Body of pancreas (tissue), 4 donors: ENCODE measurements around the gene STOML2.

ENCODE experiments used
- CTCF ChIP-seq, 7 experiments: fragments of 450-650 bp in 4 of 7; fragments of 200-600 bp in 3 of 7; sonication (generic) in 3 of 7; IDR thresholded peaks; one replicate each; pipeline ENCODE4 v1.5.1; 2016 to 2019; ENCODE audit warnings: antibody characterized with exemption in 7 of 7
- POLR2A ChIP-seq, 3 donors: fragments of 450-650 bp; IDR thresholded peaks; one replicate each; pipeline ENCODE4 v1.6.1; 2016; ENCODE audit warnings: antibody characterized with exemption in 3 of 3, mild to moderate bottlenecking in 2 of 3

- TF ChIP-seq CTCF (IDR thresholded peaks at IDR 0.05): no peak
- TF ChIP-seq POLR2A (IDR thresholded peaks at IDR 0.05): no peak
These were observed 5.4 kb downstream of the STOML2 start for GRCh38 chr9:35097573-35097972.
